K562 (cell line): Measurements from ENCODE around the gene PPFIA3. TPM values are rescaled to one million over a fixed set of nuclear protein-coding genes. Genes with fewer than 3 reads are reported as not detected.

Source experiments
- AFF1 ChIP-seq, 2 experiments: fragments of 450-650 bp; IDR thresholded peaks; 2 replicates each; pipeline ENCODE4 v1.6.1; 2018; ENCODE audit warnings: mild to moderate bottlenecking in 2 of 2, low read depth in 1 of 2; ENCODE audit not compliant: partially characterized antibody in 2 of 2
- CHAMP1 ChIP-seq: fragments of 450-650 bp; IDR thresholded peaks from 2 replicates; pipeline ENCODE4 v1.6.1; 2016; ENCODE audit warnings: mild to moderate bottlenecking
- EP300 ChIP-seq: IDR thresholded peaks from 2 replicates; pipeline ENCODE4 v1.6.1; 2012; ENCODE audit warnings: low read length, improper control_type of control experiment
- HDAC8 ChIP-seq: fragments of 450-650 bp; IDR thresholded peaks from 2 replicates; pipeline ENCODE4 v1.6.1; 2016; ENCODE audit warnings: mild to moderate bottlenecking, missing genetic modification characterization, moderate library complexity, missing compliant biosample characterization
- HMG20B ChIP-seq: fragments of 250-450 bp; sonication (Bioruptor Pico); IDR thresholded peaks from 2 replicates; pipeline ENCODE4 v1.5.0; 2021; ENCODE audit warnings: mild to moderate bottlenecking
- L3MBTL2 ChIP-seq: fragments of 450-650 bp; IDR thresholded peaks from 2 replicates; pipeline ENCODE4 v1.6.1; 2016; ENCODE audit warnings: mild to moderate bottlenecking, moderate library complexity
- MAFF ChIP-seq: IDR thresholded peaks from 2 replicates; pipeline ENCODE4 v1.6.1; 2012; ENCODE audit warnings: low read length, improper control_type of control experiment
- MBD2 ChIP-seq: sonication (generic); IDR thresholded peaks from 2 replicates; pipeline ENCODE4 v1.6.1; 2016; ENCODE audit warnings: low read depth, borderline replicate concordance
- MXI1 ChIP-seq: IDR thresholded peaks from 2 replicates; pipeline ENCODE4 v1.6.1; 2011; ENCODE audit warnings: low read depth, mild to moderate bottlenecking, improper control_type of control experiment, low read length
- PRDM10 ChIP-seq: fragments of 450-650 bp; IDR thresholded peaks from 2 replicates; pipeline ENCODE4 v1.6.1; 2018; ENCODE audit not compliant: partially characterized antibody
- SAP30 ChIP-seq: fragments of 200-600 bp; sonication (generic); IDR thresholded peaks from 2 replicates; pipeline ENCODE4 v1.6.1; 2012; ENCODE audit warnings: borderline replicate concordance, low read depth, mild to moderate bottlenecking, moderate library complexity, low read length, control low read depth, inconsistent platforms; ENCODE audit not compliant: insufficient read depth, poor library complexity, severe bottlenecking
- SIX5 ChIP-seq, 2 experiments: IDR thresholded peaks; 2 replicates each; pipeline ENCODE4 v1.6.1; 2011; ENCODE audit warnings: low read length in 2 of 2, borderline replicate concordance in 1 of 2, low read depth in 1 of 2, mild to moderate bottlenecking in 1 of 2, moderate library complexity in 1 of 2; ENCODE audit not compliant: insufficient read depth in 1 of 2
- STAT5A ChIP-seq: IDR thresholded peaks from 2 replicates; pipeline ENCODE4 v1.6.1; 2012; ENCODE audit warnings: low read length, inconsistent platforms, borderline replicate concordance
- YY1 ChIP-seq, 3 experiments: IDR thresholded peaks; 2 replicates each; pipeline ENCODE4 v1.6.1; 2011; ENCODE audit warnings: low read length in 2 of 3, mild to moderate bottlenecking in 2 of 3, moderate library complexity in 2 of 3, borderline replicate concordance in 1 of 3, control low read depth in 1 of 3, low read depth in 1 of 3; ENCODE audit not compliant: insufficient read depth in 3 of 3, insufficient replicate concordance in 2 of 3, control insufficient read depth in 1 of 3, insufficient read length in 1 of 3; ENCODE audit errors: extremely low read depth in 1 of 3
- ZNF143 ChIP-seq: sonication (generic); formaldehyde crosslinking; IDR thresholded peaks from 2 replicates; pipeline ENCODE4 v1.9.0; 2022; ENCODE audit warnings: mild to moderate bottlenecking, missing genetic modification reagents
- ZNF324 ChIP-seq: fragments of 250-450 bp; sonication (Bioruptor Pico); IDR thresholded peaks from 2 replicates; pipeline ENCODE4 v1.4.0; 2020; ENCODE audit warnings: mild to moderate bottlenecking
- polyA plus RNA-seq, 8 experiments: library from polyadenylated mRNA; depleted of rRNA in 4 of 8; stranded (reverse) in 5 of 8; unstranded in 3 of 8; fragments of >200 nt; fragmentation: Nextera tagmentation in 2 of 8; fragmentation: Illumina TruSeq in 1 of 8; extraction: Ambion mirVana in 2 of 8; extraction: Trizol in 1 of 8; gene quantifications; 2 replicates each; pipeline versions ENCODE4 v1.2.1 to v1.2.3, GENCODE V29; 2011 to 2014; ENCODE audit warnings: inconsistent platforms in 1 of 8, missing spikeins in 1 of 8
- total RNA-seq, 7 experiments: library from RNA; depleted of rRNA in 6 of 7; stranded (reverse); fragments of >200 nt in 6 of 7; fragmentation: Illumina TruSeq in 2 of 7; extraction: Trizol in 2 of 7; gene quantifications; 2 replicates each; pipeline versions ENCODE4 v1.2.1 to v1.2.3, GENCODE V29; 2011 to 2021; ENCODE audit warnings: low replicate concordance in 1 of 7

Gene PPFIA3
- total and polyA plus RNA-seq, 9 of the 15 experiments (the other 6 are each of a cell fraction or from before 2014, with no cell fraction given): 0.10 to 53.0 (median 17.6) TPM

GRCh38 chr19:49114630-49115363 is 4.5 kb upstream of the PPFIA3 start (continued):
- TF ChIP-seq CHAMP1 (no peak), HMG20B (CRISPR knock-in tag) (no peak), HDAC8 (tag) (no peak), PRDM10 (peak; percentile 5), MBD2 (0 out of 2 replicates have a peak, but pooled peaks have one; percentile 42), L3MBTL2 (peak; percentile 33), EP300 (no peak), STAT5A (no peak), SIX5 (IDR thresholded peaks at IDR 0.05; ENCODE audit: borderline replicate concordance in 1 of 2, insufficient read depth in 1 of 2, low read depth in 1 of 2, low read length in 2 of 2) (peak; percentile 50 to 59; a peak in 3 of 4 replicates), ZNF324 (no peak), MXI1 (no peak), YY1 (IDR thresholded peaks at IDR 0.05; ENCODE audit: borderline replicate concordance in 1 of 3, control insufficient read depth in 1 of 3, extremely low read depth in 1 of 3, insufficient read depth in 3 of 3, insufficient read length in 1 of 3, insufficient replicate concordance in 2 of 3, low read depth in 1 of 3, low read length in 2 of 3) (peak in 1 of 3 experiments; percentile 26), SAP30 (peak; percentile 46), ZNF143 (peak; percentile 79), AFF1 (IDR thresholded peaks at IDR 0.05; ENCODE audit: low read depth in 1 of 2, partially characterized antibody in 2 of 2) (peak in 1 of 2 experiments; percentile 93), MAFF (no peak)
